Endodermal cell (in vitro differentiated cells): Measurements from ENCODE around the gene ANKRD52. TPM values are rescaled to one million over a fixed set of nuclear protein-coding genes. Genes with fewer than 3 reads are reported as not detected.

Source experiments
- DNase-seq: peaks from one replicate; pipeline ENCODE4 v3.0.0-alpha.2; 2017
- H3K27ac ChIP-seq: 2 replicates; pipeline ENCODE4 v1.5.1; 2013; ENCODE audit warnings: mild to moderate bottlenecking, low read depth, low read length, moderate library complexity
- H3K27me3 ChIP-seq: 2 replicates; pipeline ENCODE4 v1.6.1; 2013; ENCODE audit warnings: mild to moderate bottlenecking, low read length, moderate library complexity; ENCODE audit not compliant: insufficient read depth, control insufficient read depth, poor library complexity, severe bottlenecking
- H3K36me3 ChIP-seq: 2 replicates; pipeline ENCODE4 v1.7.0; 2013; ENCODE audit warnings: mild to moderate bottlenecking, low read length, moderate library complexity; ENCODE audit not compliant: control insufficient read depth, insufficient read depth
- H3K4me1 ChIP-seq: one replicate; pipeline ENCODE4 v1.7.0; 2013; ENCODE audit warnings: low read length; ENCODE audit not compliant: control insufficient read depth, insufficient read depth
- H3K4me3 ChIP-seq: 2 replicates; pipeline ENCODE4 v1.5.1; 2013; ENCODE audit warnings: mild to moderate bottlenecking, low read length, moderate library complexity
- H3K9ac ChIP-seq: 2 replicates; pipeline ENCODE4 v1.6.1; 2013; ENCODE audit warnings: mild to moderate bottlenecking, low read length, moderate library complexity; ENCODE audit not compliant: poor library complexity, severe bottlenecking; ENCODE audit errors: extremely low read depth
- H3K9me3 ChIP-seq: 2 replicates; pipeline ENCODE4 v1.6.1; 2013; ENCODE audit warnings: mild to moderate bottlenecking, low read length, moderate library complexity; ENCODE audit not compliant: control insufficient read depth
- H3K27ac Mint-ChIP-seq: 2 replicates; pipeline ENCODE4 v1.8.0; 2020; ENCODE audit warnings: mixed read lengths
- H3K27me3 Mint-ChIP-seq: 2 replicates; pipeline ENCODE4 v1.8.0; 2021; ENCODE audit warnings: mild to moderate bottlenecking, mixed read lengths; ENCODE audit not compliant: insufficient read depth
- H3K36me3 Mint-ChIP-seq: 2 replicates; pipeline ENCODE4 v1.8.0; 2020; ENCODE audit warnings: low read depth, mixed read lengths
- H3K4me1 Mint-ChIP-seq: 2 replicates; pipeline ENCODE4 v1.8.0; 2020; ENCODE audit warnings: mixed read lengths
- H3K4me3 Mint-ChIP-seq: 2 replicates; pipeline ENCODE4 v1.8.0; 2020; ENCODE audit warnings: mild to moderate bottlenecking, moderate library complexity, mixed read lengths
- H3K9me3 Mint-ChIP-seq: 2 replicates; pipeline ENCODE4 v1.8.0; 2020; ENCODE audit warnings: mild to moderate bottlenecking, mixed read lengths
- CTCF ChIP-seq: fragments of 200-600 bp; sonication (generic); conservative IDR thresholded peaks from 2 replicates; pipeline ENCODE4 v1.5.0; 2021; ENCODE audit warnings: antibody characterized with exemption, mild to moderate bottlenecking
- WGBS, 2 experiments: methylation state at CpG; one replicate each; pipeline versions ENCODE4 v1.1.5 to v1.1.7; 2013; ENCODE audit warnings: missing lambda C conversion rate in 2 of 2, mixed read lengths in 1 of 2; ENCODE audit not compliant: insufficient coverage in 1 of 2, insufficient read length in 1 of 2; 5-methylcytosine and 5-hydroxymethylcytosine counted together
- total RNA-seq, 2 donors: library from RNA; stranded (reverse); fragmentation: NEBNext Ultra II Directional in 1 of 2; extraction: Animal tissue kit (Norgen Biotek cat#: 25700) in 1 of 2; gene quantifications; 2 replicates in 1 of 2; 3 replicates in 1 of 2; pipeline ENCODE4 v1.2.1, GENCODE V29; 2021

ANKRD52 gene
- total RNA-seq, 2 donors from 2014 or later = 39.3 to 54.9 TPM

- 54 to 68% methylated on average over 8 to 15 of the region's 15 CpGs for WGBS, 2 experiments
- H3K9ac ChIP-seq = no peak overlapping the region
- no peak for DNase-seq
- TF ChIP-seq CTCF = no peak
- no peaks in the 10 kb centered on the region for H3K27me3 ChIP-seq
- H3K9me3 ChIP-seq = no peaks in the 10 kb centered on the region
- peaks cover 26% of the 10 kb centered on the region for H3K4me1 Mint-ChIP-seq
- H3K4me3 ChIP-seq = peak overlapping the region; percentile 21
- H3K36me3 Mint-ChIP-seq = peaks cover 5% of the 10 kb centered on the region
- peaks cover 6% of the 10 kb centered on the region for H3K36me3 ChIP-seq
- peak overlapping the region; percentile 27 for H3K27ac ChIP-seq
- H3K4me1 ChIP-seq = peaks cover 5% of the 10 kb centered on the region
- H3K9me3 Mint-ChIP-seq = peaks cover 1% of the 10 kb centered on the region
- H3K27ac Mint-ChIP-seq = peak overlapping the region; percentile 96
- H3K4me3 Mint-ChIP-seq = peak overlapping the region; percentile 99
- H3K27me3 Mint-ChIP-seq = no peaks in the 10 kb centered on the region
Measured at GRCh38 chr12:56223571-56224101, 34.5 kb downstream of the ANKRD52 start.

- Mint-ChIP-seq H3K36me3 (peaks cover 9% of the 10 kb centered on the region), H3K27ac (peak overlapping the region; percentile 96), H3K4me3 (peak overlapping the region; percentile 99), H3K4me1 (peaks cover 26% of the 10 kb centered on the region), H3K27me3 (no peaks in the 10 kb centered on the region), H3K9me3 (peaks cover 1% of the 10 kb centered on the region)
- peak overlapping the region; percentile 93 for H3K9ac ChIP-seq
- 85% methylated on average over 3 of the region's 4 CpGs; no CpG with 5 or more reads in 1 of the 2 experiments for WGBS, 2 experiments
- H3K27me3 ChIP-seq = no peaks in the 10 kb centered on the region
- no peak for DNase-seq
- no peaks in the 10 kb centered on the region for H3K9me3 ChIP-seq
- peak overlapping the region; percentile 100 for H3K4me3 ChIP-seq
- peak overlapping the region; percentile 93 for H3K27ac ChIP-seq
- peaks cover 9% of the 10 kb centered on the region for H3K36me3 ChIP-seq
- TF ChIP-seq CTCF = peak; percentile 4
- H3K4me1 ChIP-seq = peaks cover 5% of the 10 kb centered on the region
Measured at GRCh38 chr12:56222531-56222895, 35.7 kb downstream of the ANKRD52 start.

GRCh38 chr12:56221757-56222530, 36.2 kb downstream of the ANKRD52 start, which contains the start of gene RNF41:
Gene RNF41 (minus strand): TSS chr12:56221922. CDS start chr12:56214047, 7,875 bp downstream.
- 15 to 54% methylated on average over 22 to 42 of the region's 42 CpGs for WGBS, 2 experiments
- Mint-ChIP-seq H3K4me1 (peaks cover 26% of the 10 kb centered on the region), H3K9me3 (peaks cover 2% of the 10 kb centered on the region), H3K27me3 (no peaks in the 10 kb centered on the region), H3K27ac (peak within 1 kb of the TSS; percentile 96), H3K4me3 (peak within 1 kb of the TSS; percentile 99), H3K36me3 (peaks cover 14% of the 10 kb centered on the region)
- Histone ChIP-seq H3K27ac (peak within 1 kb of the TSS; percentile 93), H3K4me1 (peaks cover 5% of the 10 kb centered on the region), H3K4me3 (peak within 1 kb of the TSS; percentile 100), H3K36me3 (peaks cover 8% of the 10 kb centered on the region), H3K9ac (peak within 1 kb of the TSS; percentile 93), H3K9me3 (no peaks in the 10 kb centered on the region), H3K27me3 (no peaks in the 10 kb centered on the region)
- peak; percentile 28 for TF ChIP-seq CTCF
- DNase-seq = peak; percentile 100
